Measurements from ENCODE around the gene CTXN1.

CTXN1 gene

GRCh38 chr19:7912697-7913564 is 13.0 kb downstream of the CTXN1 start:
- no peak for DNase-seq

GRCh38 chr19:7912144-7912696 is 13.7 kb downstream of the CTXN1 start:
- DNase-seq, result no peak

- no peak for DNase-seq
Observed at GRCh38 chr19:7911508-7912143, 14.3 kb downstream of the CTXN1 start.

GRCh38 chr19:7910321-7911161 is 15.4 kb downstream of the CTXN1 start:
- DNase-seq, result no peak

GRCh38 chr19:7909471-7910067 is 16.4 kb downstream of the CTXN1 start:
- DNase-seq, result no peak

GRCh38 chr19:7908742-7909461 is 17.0 kb downstream of the CTXN1 start:
- no peak for DNase-seq

- DNase-seq, result no peak
Observed at GRCh38 chr19:7908078-7908699, 17.7 kb downstream of the CTXN1 start.

GRCh38 chr19:7907544-7907943 is 18.4 kb downstream of the CTXN1 start:
- no peak for DNase-seq

GRCh38 chr19:7907122-7907521 is 18.8 kb downstream of the CTXN1 start:
- DNase-seq, result no peak

- DNase-seq, result no peak
Observed at GRCh38 chr19:7905859-7906258, 20.1 kb downstream of the CTXN1 start.

- DNase-seq, result no peak
Observed at GRCh38 chr19:7905268-7905667, 20.7 kb downstream of the CTXN1 start.

- DNase-seq, result peak; percentile 55
Observed at GRCh38 chr19:7904074-7905020, 21.6 kb downstream of the CTXN1 start.

- peak; percentile 100 for DNase-seq
Observed at GRCh38 chr19:7903244-7904073, 22.5 kb downstream of the CTXN1 start, which contains the start of gene MAP2K7. Gene MAP2K7 (plus strand): TSS chr19:7903877. CDS start chr19:7903945, 68 bp downstream.

- no peak for DNase-seq
Observed at GRCh38 chr19:7902796-7903243, 23.1 kb downstream of the CTXN1 start.

- no peak for DNase-seq
Observed at GRCh38 chr19:7901337-7901736, 24.6 kb downstream of the CTXN1 start.

GRCh38 chr19:7900931-7901330 is 25.0 kb downstream of the CTXN1 start:
- DNase-seq, result no peak

GRCh38 chr19:7900401-7900870 is 25.5 kb downstream of the CTXN1 start:
- DNase-seq, result no peak

GRCh38 chr19:7899751-7900378 is 26.1 kb downstream of the CTXN1 start:
- no peak for DNase-seq

All from stimulated activated CD4-positive, alpha-beta T cell treated with anti-CD3 and anti-CD28 coated beads, Interleukin-4, amount 100 ng/mL, for 24 hours (primary cell).